Measurements from ENCODE around the gene LRRC37A.
"Not testable (repeated sequence)": the region's sequence is repeated elsewhere in the genome, so short reads cannot be mapped to it uniquely, and the experiment has no call there.

The LRRC37A gene

DNA sequence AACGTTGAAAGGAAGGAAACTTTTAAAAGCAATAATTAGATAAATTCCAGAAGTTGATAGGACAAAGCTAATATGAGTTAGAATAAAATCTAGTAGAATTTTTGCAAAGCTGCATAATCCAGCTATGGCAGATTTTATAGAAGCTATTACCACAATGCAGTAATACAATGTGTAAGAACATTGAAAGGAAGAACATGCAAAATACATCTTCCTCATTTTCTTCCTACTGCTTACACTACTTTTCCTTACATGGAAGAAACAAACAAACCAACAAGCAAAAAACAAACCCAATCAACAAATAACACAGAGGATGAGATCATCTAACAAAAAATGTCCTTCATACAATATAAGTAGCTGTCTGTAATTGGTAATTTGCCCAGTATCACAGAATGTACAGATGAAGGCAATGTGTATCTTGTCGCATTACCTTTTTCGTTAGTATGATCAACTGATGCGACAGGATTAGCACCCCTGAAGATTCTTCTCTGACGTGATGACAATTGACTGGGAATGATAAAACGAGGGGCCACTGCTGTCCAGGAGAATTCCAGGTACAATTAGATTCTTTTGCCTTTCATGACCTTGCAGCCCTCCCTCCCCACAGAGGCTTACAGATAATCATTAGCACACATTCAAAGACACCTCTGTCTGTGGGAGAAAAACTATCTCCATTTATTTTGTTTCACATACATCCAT is 21.2 kb upstream of the LRRC37A start:
- Histone ChIP-seq H3K4me3 (ENCODE audit: low read length) (no peak overlapping the region), H3K4me1 (ENCODE audit: control insufficient read depth, insufficient read depth, low read length) (no peaks in the 10 kb centered on the region), H3K36me3 (ENCODE audit: control insufficient read depth, insufficient read depth, low read length) (no peaks in the 10 kb centered on the region), H3K27ac (ENCODE audit: low read depth, low read length) (no peak overlapping the region), H3K9ac (ENCODE audit: low read length) (no peak overlapping the region), H3K27me3 (ENCODE audit: control insufficient read depth, insufficient read depth, low read length) (no peaks in the 10 kb centered on the region)

DNA sequence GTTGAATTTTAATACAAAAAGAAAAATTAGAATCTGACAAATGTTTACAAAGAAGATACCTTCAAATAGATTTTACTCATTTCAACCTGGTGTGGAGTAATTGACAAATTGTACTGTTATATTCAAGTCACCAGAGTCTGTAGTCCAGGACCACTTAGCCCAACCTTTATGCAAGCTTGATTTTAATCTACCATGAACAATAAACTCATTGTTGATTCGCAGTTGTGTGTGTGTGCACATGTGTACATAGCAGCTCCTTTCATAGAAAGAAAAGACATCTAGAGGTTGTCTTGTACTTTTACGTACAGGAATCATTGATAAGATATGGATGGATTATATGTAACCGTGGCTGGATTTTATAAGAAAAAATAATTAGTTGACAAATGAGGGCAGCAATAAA is 20.7 kb upstream of the LRRC37A start:
- H3K27ac ChIP-seq (ENCODE audit: low read depth, low read length): no peak overlapping the region
- H3K4me1 ChIP-seq (ENCODE audit: control insufficient read depth, insufficient read depth, low read length): no peaks in the 10 kb centered on the region
- no peak overlapping the region for H3K4me3 ChIP-seq (ENCODE audit: low read length)
- no peaks in the 10 kb centered on the region for H3K36me3 ChIP-seq (ENCODE audit: control insufficient read depth, insufficient read depth, low read length)
- no peaks in the 10 kb centered on the region for H3K27me3 ChIP-seq (ENCODE audit: control insufficient read depth, insufficient read depth, low read length)
- no peak overlapping the region for H3K9ac ChIP-seq (ENCODE audit: low read length)

DNA sequence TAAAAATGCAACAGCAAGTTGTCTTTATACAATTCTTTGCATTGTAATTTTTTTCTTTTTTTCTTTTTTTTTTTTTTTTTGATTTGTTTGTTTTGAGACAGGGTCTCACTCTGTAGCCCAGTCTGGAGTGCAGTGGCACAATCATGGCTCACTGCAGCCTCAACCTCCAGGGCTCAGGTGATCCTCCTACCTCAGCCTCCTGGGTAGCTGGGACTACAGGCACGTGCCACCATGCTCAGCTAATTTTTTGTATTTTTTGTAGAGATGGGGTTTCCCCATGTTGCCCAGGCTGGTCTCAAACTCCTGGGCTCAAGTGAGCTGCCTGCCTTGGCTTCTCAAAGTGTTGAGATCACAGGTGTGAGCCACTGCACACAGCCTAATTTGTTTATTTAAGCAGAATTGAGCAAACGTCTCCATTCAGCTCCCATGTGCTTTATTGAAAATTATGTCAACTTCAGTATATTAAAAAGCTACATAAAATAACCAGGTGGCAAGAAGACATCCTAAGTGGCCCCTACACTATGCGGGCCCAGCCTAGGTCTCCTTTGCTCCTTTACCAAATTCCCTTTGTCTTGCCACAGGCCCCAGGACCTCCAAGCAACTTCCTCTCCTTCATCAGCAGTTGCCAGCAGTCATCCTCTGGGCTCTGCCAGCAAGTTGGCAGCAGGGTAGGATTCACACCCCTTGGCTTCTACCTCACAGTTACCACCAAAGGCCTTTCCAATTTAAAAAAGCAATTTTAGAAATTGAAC is 18.0 kb upstream of the LRRC37A start:
- H3K4me3 ChIP-seq (ENCODE audit: low read length); H3K9ac ChIP-seq (ENCODE audit: low read length): not testable (repeated sequence)

DNA sequence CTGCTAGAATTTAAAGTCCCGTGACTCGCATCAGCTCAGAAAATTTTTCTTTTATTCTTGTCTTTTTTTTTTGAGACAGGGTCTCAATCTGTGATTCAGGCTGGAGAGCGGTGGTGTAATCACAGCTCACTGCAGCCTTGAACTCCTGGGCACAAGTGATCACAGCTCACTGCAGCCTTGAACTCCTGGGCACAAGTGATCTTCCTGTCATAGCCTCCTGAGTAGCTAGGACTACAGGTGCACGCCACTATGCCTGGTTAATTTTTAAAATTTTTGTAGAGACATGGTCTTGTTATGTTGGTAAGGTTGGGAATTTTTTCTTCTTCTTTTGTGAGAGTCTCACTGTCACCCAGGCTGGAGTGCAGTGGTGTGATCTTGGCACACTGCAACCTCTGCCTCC is 13.6 kb upstream of the LRRC37A start:
- H3K4me3 ChIP-seq (ENCODE audit: low read length); H3K27me3 ChIP-seq (ENCODE audit: control insufficient read depth, insufficient read depth, low read length); H3K36me3 ChIP-seq (ENCODE audit: control insufficient read depth, insufficient read depth, low read length); H3K4me1 ChIP-seq (ENCODE audit: control insufficient read depth, insufficient read depth, low read length); H3K9ac ChIP-seq (ENCODE audit: low read length); H3K27ac ChIP-seq (ENCODE audit: low read depth, low read length): not testable (repeated sequence)

More for the DNA sequence above, 18.0 kb upstream of the LRRC37A start:
- H3K27me3 ChIP-seq (ENCODE audit: control insufficient read depth, insufficient read depth, low read length); H3K27ac ChIP-seq (ENCODE audit: low read depth, low read length); H3K36me3 ChIP-seq (ENCODE audit: control insufficient read depth, insufficient read depth, low read length); H3K4me1 ChIP-seq (ENCODE audit: control insufficient read depth, insufficient read depth, low read length): not testable (repeated sequence)

DNA sequence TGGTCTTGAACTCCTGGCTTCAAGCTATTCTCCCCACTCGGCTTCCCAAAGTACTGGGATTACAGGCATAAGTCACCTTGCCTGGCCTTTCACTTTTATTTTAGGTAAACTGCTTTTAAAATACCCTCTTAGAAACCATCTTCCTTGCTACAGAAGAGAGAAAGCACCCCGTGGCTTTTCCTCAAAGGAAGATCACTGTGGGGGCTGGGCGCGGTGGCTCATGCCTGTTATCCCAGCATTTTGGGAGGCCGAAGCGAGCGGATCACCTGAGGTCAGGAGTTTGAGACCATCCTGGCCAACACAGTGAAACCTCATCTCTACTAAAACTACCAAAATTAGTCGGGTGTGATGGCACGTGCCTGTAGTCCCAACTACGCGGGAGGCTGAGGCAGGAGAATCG is 12.3 kb upstream of the LRRC37A start:
- H3K36me3 ChIP-seq (ENCODE audit: control insufficient read depth, insufficient read depth, low read length); H3K9ac ChIP-seq (ENCODE audit: low read length); H3K27ac ChIP-seq (ENCODE audit: low read depth, low read length); H3K27me3 ChIP-seq (ENCODE audit: control insufficient read depth, insufficient read depth, low read length); H3K4me3 ChIP-seq (ENCODE audit: low read length); H3K4me1 ChIP-seq (ENCODE audit: control insufficient read depth, insufficient read depth, low read length): not testable (repeated sequence)

DNA sequence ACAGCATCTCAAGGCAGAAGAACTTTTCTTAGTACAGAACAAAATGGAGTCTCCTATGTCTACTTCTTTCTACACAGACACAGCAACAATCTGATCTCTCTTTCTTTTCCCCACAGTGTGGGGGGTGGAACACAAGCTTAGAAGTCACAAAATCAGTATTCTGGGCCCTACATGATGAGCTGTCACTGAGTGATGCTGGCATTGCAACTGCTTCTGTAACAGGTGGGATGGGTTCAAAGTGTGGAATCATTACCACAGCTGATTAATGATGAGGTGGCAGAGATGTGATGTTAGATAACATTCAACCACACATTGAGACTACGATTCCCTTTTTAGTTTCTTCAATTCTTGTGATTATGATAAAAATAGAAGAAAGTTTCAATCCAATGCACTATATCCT is 10.5 kb upstream of the LRRC37A start:
- not testable (repeated sequence) for H3K27ac ChIP-seq (ENCODE audit: low read depth, low read length); H3K27me3 ChIP-seq (ENCODE audit: control insufficient read depth, insufficient read depth, low read length); H3K4me1 ChIP-seq (ENCODE audit: control insufficient read depth, insufficient read depth, low read length); H3K9ac ChIP-seq (ENCODE audit: low read length); H3K4me3 ChIP-seq (ENCODE audit: low read length); H3K36me3 ChIP-seq (ENCODE audit: control insufficient read depth, insufficient read depth, low read length)

DNA sequence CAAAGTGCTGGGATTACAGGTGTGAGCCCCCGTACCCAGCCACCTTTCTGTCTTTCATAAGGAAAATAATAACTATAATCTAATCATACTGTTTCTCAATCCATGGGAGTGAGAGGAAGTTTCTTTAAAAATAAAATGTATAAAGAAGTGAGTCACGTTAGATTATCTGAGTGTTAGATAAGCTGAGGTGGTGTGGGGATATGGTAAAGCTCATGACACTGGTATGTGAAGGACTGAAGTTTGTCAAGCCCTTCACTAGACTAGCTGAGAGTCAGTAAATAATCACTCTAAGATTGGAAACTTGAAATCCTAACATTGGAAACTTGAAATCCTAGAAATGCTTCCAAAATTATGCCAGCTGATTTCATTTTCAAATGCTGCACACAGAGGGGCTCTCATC is 9.4 kb upstream of the LRRC37A start:
- not testable (repeated sequence) for H3K27ac ChIP-seq (ENCODE audit: low read depth, low read length); H3K4me1 ChIP-seq (ENCODE audit: control insufficient read depth, insufficient read depth, low read length); H3K27me3 ChIP-seq (ENCODE audit: control insufficient read depth, insufficient read depth, low read length); H3K4me3 ChIP-seq (ENCODE audit: low read length); H3K36me3 ChIP-seq (ENCODE audit: control insufficient read depth, insufficient read depth, low read length); H3K9ac ChIP-seq (ENCODE audit: low read length)

DNA sequence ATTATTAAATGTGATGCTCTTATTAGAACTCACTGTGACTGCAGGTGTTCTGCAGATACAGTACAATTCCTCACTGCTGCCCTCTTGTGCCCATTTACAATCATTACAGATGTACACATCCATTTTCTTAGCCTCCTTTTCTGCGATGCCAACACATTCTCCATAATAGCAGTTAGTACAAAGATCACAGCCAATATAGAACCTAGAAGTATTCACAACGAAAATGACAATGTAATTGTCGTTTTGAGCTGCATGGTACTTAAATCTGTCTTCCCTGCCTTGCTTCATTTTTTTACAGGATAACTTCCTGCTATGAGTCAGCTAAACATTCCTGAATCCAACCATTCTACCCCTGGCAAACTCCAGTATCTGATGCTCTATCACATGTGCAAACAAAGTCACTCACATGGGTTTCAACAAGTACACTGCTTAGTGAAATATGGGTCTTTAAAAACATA is 8.1 kb upstream of the LRRC37A start:
- H3K27ac ChIP-seq (ENCODE audit: low read depth, low read length); H3K27me3 ChIP-seq (ENCODE audit: control insufficient read depth, insufficient read depth, low read length); H3K4me3 ChIP-seq (ENCODE audit: low read length); H3K36me3 ChIP-seq (ENCODE audit: control insufficient read depth, insufficient read depth, low read length); H3K4me1 ChIP-seq (ENCODE audit: control insufficient read depth, insufficient read depth, low read length); H3K9ac ChIP-seq (ENCODE audit: low read length): not testable (repeated sequence)

DNA sequence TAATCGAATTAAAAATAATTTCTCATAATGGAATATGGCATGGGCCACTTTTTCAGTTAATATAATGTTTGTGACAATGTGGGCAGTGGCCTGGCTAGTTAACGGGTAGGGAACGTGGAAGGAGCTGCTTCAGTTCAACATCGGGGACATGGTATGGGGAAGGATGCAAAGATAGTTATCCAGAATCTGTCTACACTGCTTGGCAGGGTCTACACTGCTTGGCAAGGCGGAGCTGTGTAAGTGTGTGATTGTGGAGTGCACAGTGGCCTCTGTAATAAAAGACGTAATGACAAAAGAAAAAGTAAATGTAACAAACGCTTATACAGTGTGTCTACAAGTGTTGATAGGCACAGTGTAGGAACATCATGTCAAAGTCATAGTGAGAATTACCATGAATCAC is 7.3 kb upstream of the LRRC37A start:
- H3K27me3 ChIP-seq (ENCODE audit: control insufficient read depth, insufficient read depth, low read length); H3K27ac ChIP-seq (ENCODE audit: low read depth, low read length); H3K4me3 ChIP-seq (ENCODE audit: low read length); H3K36me3 ChIP-seq (ENCODE audit: control insufficient read depth, insufficient read depth, low read length); H3K9ac ChIP-seq (ENCODE audit: low read length); H3K4me1 ChIP-seq (ENCODE audit: control insufficient read depth, insufficient read depth, low read length): not testable (repeated sequence)

DNA sequence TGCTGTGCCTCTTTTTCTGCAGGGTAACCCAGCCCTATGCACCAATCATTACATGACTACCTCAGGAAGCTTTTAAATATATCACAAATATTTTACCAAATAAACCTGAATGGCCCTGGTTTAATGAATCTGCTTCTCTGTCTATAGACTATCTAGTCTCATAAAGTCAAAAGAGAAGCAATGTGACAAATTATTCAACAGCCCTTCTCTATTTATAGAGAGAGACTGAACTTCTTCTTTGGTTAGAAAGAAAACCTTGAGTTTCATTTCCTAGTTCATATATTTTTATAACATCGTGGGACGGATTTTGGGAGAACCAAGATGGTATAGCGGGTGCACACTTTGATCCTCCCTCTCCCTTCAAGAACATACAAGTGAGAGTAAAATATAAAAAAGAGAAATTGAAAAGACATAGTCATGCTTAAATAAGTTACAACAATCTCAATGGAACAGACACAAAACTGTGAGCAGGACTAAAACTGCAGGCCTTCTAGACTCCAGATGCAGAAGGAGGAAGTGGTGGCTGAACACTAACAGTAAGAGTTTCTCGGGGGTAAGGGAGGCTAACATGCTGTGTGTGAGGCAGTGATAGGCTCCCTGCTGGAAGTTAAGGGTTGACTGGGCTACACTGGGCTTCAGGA is 3.9 kb upstream of the LRRC37A start:
- H3K27me3 ChIP-seq (ENCODE audit: control insufficient read depth, insufficient read depth, low read length); H3K27ac ChIP-seq (ENCODE audit: low read depth, low read length); H3K9ac ChIP-seq (ENCODE audit: low read length); H3K36me3 ChIP-seq (ENCODE audit: control insufficient read depth, insufficient read depth, low read length); H3K4me3 ChIP-seq (ENCODE audit: low read length); H3K4me1 ChIP-seq (ENCODE audit: control insufficient read depth, insufficient read depth, low read length): not testable (repeated sequence)

DNA sequence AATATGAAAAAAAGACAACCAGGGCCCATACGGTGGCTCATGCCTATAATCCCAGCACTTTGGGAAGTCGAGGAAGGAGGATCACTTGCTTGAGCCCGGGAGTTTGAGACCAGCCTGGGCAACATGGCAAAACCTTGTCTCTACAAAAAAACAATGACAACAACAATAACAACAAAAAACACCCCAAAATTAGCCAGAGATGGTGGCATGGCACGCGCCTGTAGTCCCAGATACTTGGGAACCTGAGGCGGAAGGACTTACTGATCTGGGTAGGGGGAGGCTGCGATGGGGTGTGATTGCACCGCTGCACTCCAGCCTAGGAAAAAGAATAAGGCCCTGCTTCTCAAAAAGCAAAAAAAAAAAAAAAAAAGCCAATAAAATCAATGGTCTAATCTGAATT is 3.3 kb upstream of the LRRC37A start:
- not testable (repeated sequence) for H3K27ac ChIP-seq (ENCODE audit: low read depth, low read length); H3K9ac ChIP-seq (ENCODE audit: low read length); H3K4me3 ChIP-seq (ENCODE audit: low read length); H3K36me3 ChIP-seq (ENCODE audit: control insufficient read depth, insufficient read depth, low read length); H3K4me1 ChIP-seq (ENCODE audit: control insufficient read depth, insufficient read depth, low read length); H3K27me3 ChIP-seq (ENCODE audit: control insufficient read depth, insufficient read depth, low read length)

DNA sequence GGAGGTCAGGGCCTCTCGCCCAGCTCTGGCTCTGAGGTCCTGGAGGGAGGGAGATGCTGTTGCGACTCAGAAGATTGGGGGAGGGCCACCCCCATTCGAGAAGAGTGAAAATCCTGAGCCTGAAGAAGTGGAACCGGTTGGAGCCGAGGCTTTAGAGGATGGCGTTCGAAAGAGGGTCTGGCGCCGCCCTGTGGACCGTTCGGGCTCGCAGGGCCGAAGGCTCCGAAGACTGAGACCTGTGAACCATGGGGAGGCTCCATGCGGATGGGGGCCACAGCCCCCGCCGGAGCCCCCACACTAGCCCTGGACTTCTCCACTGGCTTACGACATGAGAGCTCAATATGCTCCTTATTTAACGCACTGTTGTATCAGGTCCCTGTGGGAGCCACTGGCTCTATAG is 46.3 kb downstream of the LRRC37A start:
- H3K4me1 ChIP-seq (ENCODE audit: control insufficient read depth, insufficient read depth, low read length); H3K36me3 ChIP-seq (ENCODE audit: control insufficient read depth, insufficient read depth, low read length); H3K9ac ChIP-seq (ENCODE audit: low read length); H3K27ac ChIP-seq (ENCODE audit: low read depth, low read length); H3K4me3 ChIP-seq (ENCODE audit: low read length); H3K27me3 ChIP-seq (ENCODE audit: control insufficient read depth, insufficient read depth, low read length): not testable (repeated sequence)

DNA sequence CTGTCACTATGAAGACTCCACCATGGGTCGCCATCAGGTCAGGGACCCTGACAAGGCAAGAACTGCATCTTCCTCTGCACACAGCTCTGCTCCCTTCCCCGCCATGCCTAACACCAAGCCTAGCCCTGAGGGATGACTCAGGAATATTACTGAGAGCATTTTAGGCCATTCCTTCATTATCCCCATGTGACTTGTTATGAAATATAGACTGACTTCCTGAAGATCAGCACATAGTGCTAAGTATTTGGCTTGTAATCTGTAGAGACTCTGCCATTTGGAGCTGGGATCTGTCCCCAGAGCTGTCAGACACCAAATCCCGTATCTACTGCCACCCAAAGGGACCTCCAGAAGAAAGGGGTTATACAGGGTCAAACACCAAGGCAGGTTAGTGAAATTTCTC is 47.2 kb downstream of the LRRC37A start:
- H3K36me3 ChIP-seq (ENCODE audit: control insufficient read depth, insufficient read depth, low read length); H3K27ac ChIP-seq (ENCODE audit: low read depth, low read length); H3K4me3 ChIP-seq (ENCODE audit: low read length); H3K9ac ChIP-seq (ENCODE audit: low read length); H3K27me3 ChIP-seq (ENCODE audit: control insufficient read depth, insufficient read depth, low read length); H3K4me1 ChIP-seq (ENCODE audit: control insufficient read depth, insufficient read depth, low read length): not testable (repeated sequence)

Data from rectal smooth muscle tissue (tissue), 1 donor.